ENCODE results near the gene IDH3G.
"Not testable (repeated sequence)": the region's sequence is repeated elsewhere in the genome, so short reads cannot be mapped to it uniquely, and the experiment has no call there.

DNA sequence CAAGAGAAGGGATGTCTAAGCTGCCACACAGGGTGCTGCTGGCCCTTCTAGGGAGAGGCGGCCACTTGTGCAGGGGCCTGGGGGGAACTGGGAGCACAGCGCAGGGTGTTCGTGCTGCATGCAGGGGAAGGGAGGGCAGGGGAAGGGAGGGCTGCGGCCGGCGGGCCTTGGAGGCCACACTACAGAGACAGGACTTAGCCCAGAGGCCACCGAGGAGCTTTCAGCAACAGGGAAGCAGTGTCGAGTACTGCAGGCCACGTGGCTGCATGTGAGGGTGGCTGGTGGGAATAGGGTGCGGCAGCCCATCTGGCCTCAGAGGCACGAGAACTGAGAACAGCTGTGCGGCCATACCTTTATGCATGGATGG, 49.1 kb downstream of the IDH3G start:
- not testable (repeated sequence) for TF ChIP-seq CTCF (conservative IDR thresholded peaks at IDR 0.05 in 1 of 2, IDR thresholded peaks at IDR 0.05 in 1 of 2; ENCODE audit: low read depth in 1 of 2, low read length in 2 of 2); EZH2 (IDR thresholded peaks at IDR 0.05; ENCODE audit: low read length, missing control alignments)

All from fibroblast of lung (primary cell).